H1 (cell line): ENCODE results near the gene PRDX2. TPM values are rescaled to one million over a fixed set of nuclear protein-coding genes. Genes with fewer than 3 reads are reported as not detected.

ENCODE experiments used
- CTCF ChIA-PET: fragments of 300-600 bp; sonication (Branson Sonifier 250); formaldehyde crosslinking; loops from one replicate; lab custom pipeline; 2021; ENCODE audit not compliant: partially characterized antibody; lab: Charles Lee
- POLR2A ChIA-PET: fragments of 300-600 bp; sonication (Branson Sonifier 250); formaldehyde crosslinking; loops from one replicate; lab custom pipeline; 2021; ENCODE audit warnings: inconsistent platforms; ENCODE audit not compliant: partially characterized antibody; lab: Charles Lee
- DNase-seq, 2 experiments: peaks; one replicate each; pipeline versions ENCODE4 v3.0.0 to v3.0.0-alpha.2; 2010 to 2022; ENCODE audit warnings: low spot score in 2 of 2, low read depth in 1 of 2, mixed read lengths in 1 of 2
- FAIRE-seq: peaks from 2 replicates; lab custom pipeline; 2011; peaks lifted over from hg19 to GRCh38; lab: Jason Lieb, UNC
- H2AFZ ChIP-seq: 2 replicates; pipeline ENCODE4 v1.8.1; 2012; ENCODE audit warnings: low read length, inconsistent platforms
- H2AK5ac ChIP-seq: 2 replicates; pipeline ENCODE4 v1.6.1; 2013; ENCODE audit warnings: low read depth, low read length
- H2BK120ac ChIP-seq: replicated peaks from 2 replicates; pipeline ENCODE3; 2013; ENCODE audit warnings: low read depth, low read length, inconsistent platforms
- H2BK12ac ChIP-seq: 2 replicates; pipeline ENCODE4 v1.6.1; 2013; ENCODE audit warnings: low read depth, low read length
- H2BK15ac ChIP-seq: 2 replicates; pipeline ENCODE4 v1.6.1; 2013; ENCODE audit warnings: low read length
- H2BK20ac ChIP-seq: 2 replicates; pipeline ENCODE4 v1.6.1; 2013; ENCODE audit warnings: low read length
- H2BK5ac ChIP-seq: 2 replicates; pipeline ENCODE4 v1.6.1; 2013; ENCODE audit warnings: low read depth, low read length
- H3K14ac ChIP-seq: 2 replicates; pipeline ENCODE4 v1.6.1; 2013; ENCODE audit warnings: inconsistent platforms; ENCODE audit not compliant: insufficient read length
- H3K18ac ChIP-seq: 2 replicates; pipeline ENCODE4 v1.6.1; 2013; ENCODE audit warnings: low read length; ENCODE audit errors: extremely low read depth
- H3K23ac ChIP-seq: 2 replicates; pipeline ENCODE4 v1.6.1; 2013; ENCODE audit warnings: inconsistent platforms; ENCODE audit not compliant: insufficient read length
- H3K23me2 ChIP-seq: 2 replicates; pipeline ENCODE4 v1.6.1; 2013; ENCODE audit warnings: low read depth, low read length
- H3K27ac ChIP-seq: 2 replicates; pipeline ENCODE4 v1.6.1; 2011; ENCODE audit warnings: low read depth, low read length, inconsistent platforms
- H3K27me3 ChIP-seq, 4 experiments: replicated peaks in 1 of 4; 1 replicate in 1 of 4; 2 replicates in 3 of 4; pipeline versions ENCODE4 v1.6.1 to v1.8.1; 2011 to 2013; ENCODE audit warnings: low read length in 3 of 4, mild to moderate bottlenecking in 3 of 4, inconsistent platforms in 2 of 4, mixed read lengths in 2 of 4, moderate library complexity in 1 of 4; ENCODE audit not compliant: control insufficient read depth in 3 of 4, insufficient read depth in 3 of 4; ENCODE audit errors: extremely low read depth in 1 of 4
- H3K36me3 ChIP-seq, 4 experiments: 2 replicates each; pipeline versions ENCODE4 v1.6.1 to v1.8.1; 2011 to 2013; ENCODE audit warnings: mild to moderate bottlenecking in 4 of 4, low read length in 3 of 4, moderate library complexity in 2 of 4, control low read depth in 1 of 4, inconsistent platforms in 1 of 4; ENCODE audit not compliant: insufficient read depth in 4 of 4, control insufficient read depth in 2 of 4
- H3K4ac ChIP-seq: replicated peaks from 2 replicates; pipeline ENCODE3; 2013; ENCODE audit warnings: low read length, low read depth, mixed read lengths, inconsistent platforms; ENCODE audit not compliant: insufficient read length
- H3K4me1 ChIP-seq, 4 experiments: replicated peaks in 1 of 4; 1 replicate in 1 of 4; 2 replicates in 3 of 4; pipeline versions ENCODE4 v1.6.1 to v1.8.1; 2011 to 2013; ENCODE audit warnings: low read length in 3 of 4, inconsistent platforms in 2 of 4, mixed read lengths in 1 of 4; ENCODE audit not compliant: insufficient read depth in 4 of 4, control insufficient read depth in 3 of 4
- H3K4me2 ChIP-seq, 2 experiments: 2 replicates each; pipeline versions ENCODE4 v1.6.1 to v1.8.1; 2011 to 2013; ENCODE audit warnings: low read depth in 2 of 2, low read length in 2 of 2, control low read depth in 1 of 2, inconsistent platforms in 1 of 2, mild to moderate bottlenecking in 1 of 2; ENCODE audit not compliant: insufficient read depth in 1 of 2
- H3K4me3 ChIP-seq, 4 experiments: fragments of 200-600, 300-600 bp in 1 of 4; sonication (generic), shearing (Covaris generic), sonication (Bioruptor Twin) in 1 of 4; 2 replicates each; pipeline versions ENCODE4 v1.5.1 to v1.8.1; 2011 to 2016; ENCODE audit warnings: low read length in 4 of 4, low read depth in 3 of 4, control low read depth in 2 of 4, inconsistent platforms in 2 of 4, mild to moderate bottlenecking in 2 of 4, mixed read lengths in 1 of 4, moderate library complexity in 1 of 4; ENCODE audit not compliant: insufficient read depth in 2 of 4; ENCODE audit errors: extremely low read depth in 1 of 4
- H3K56ac ChIP-seq: replicated peaks from 2 replicates; pipeline ENCODE3; 2013; ENCODE audit warnings: low read depth, mild to moderate bottlenecking, mixed read lengths, low read length, inconsistent platforms; ENCODE audit not compliant: insufficient read length
- H3K79me1 ChIP-seq: 2 replicates; pipeline ENCODE4 v1.6.1; 2013; ENCODE audit warnings: low read depth, low read length, control low read depth
- H3K79me2 ChIP-seq, 2 experiments: 2 replicates each; pipeline versions ENCODE4 v1.6.1 to v1.8.1; 2012 to 2013; ENCODE audit warnings: low read length in 2 of 2, mild to moderate bottlenecking in 2 of 2, inconsistent platforms in 1 of 2; ENCODE audit not compliant: insufficient read depth in 2 of 2, control insufficient read depth in 1 of 2
- H3K9ac ChIP-seq, 4 experiments: replicated peaks in 1 of 4; 1 replicate in 1 of 4; 2 replicates in 3 of 4; pipeline versions ENCODE4 v1.6.1 to v1.8.1; 2011 to 2013; ENCODE audit warnings: low read depth in 3 of 4, low read length in 3 of 4, control low read depth in 2 of 4, mild to moderate bottlenecking in 2 of 4, moderate library complexity in 2 of 4, inconsistent platforms in 1 of 4; ENCODE audit errors: extremely low read depth in 1 of 4
- H3K9me3 ChIP-seq, 2 experiments: 2 replicates each; pipeline versions ENCODE4 v1.6.1 to v1.8.1; 2012 to 2013; ENCODE audit warnings: mild to moderate bottlenecking in 2 of 2, moderate library complexity in 2 of 2, control low read depth in 1 of 2, inconsistent platforms in 1 of 2, low read depth in 1 of 2, low read length in 1 of 2, mixed read lengths in 1 of 2; ENCODE audit not compliant: insufficient read depth in 2 of 2
- H4K20me1 ChIP-seq, 2 experiments: replicated peaks in 1 of 2; 2 replicates each; pipeline versions ENCODE3 to v1.8.1; 2011 to 2013; ENCODE audit warnings: inconsistent platforms in 2 of 2, low read length in 2 of 2, mild to moderate bottlenecking in 1 of 2; ENCODE audit not compliant: insufficient read depth in 2 of 2, control insufficient read depth in 1 of 2
- H4K5ac ChIP-seq: 2 replicates; pipeline ENCODE4 v1.6.1; 2013; ENCODE audit warnings: low read length, low read depth, mixed read lengths, inconsistent platforms; ENCODE audit not compliant: insufficient read length
- H4K8ac ChIP-seq: 2 replicates; pipeline ENCODE4 v1.8.0; 2013; ENCODE audit warnings: mild to moderate bottlenecking, moderate library complexity, low read length, inconsistent platforms; ENCODE audit not compliant: insufficient read depth; ENCODE audit errors: extremely low read depth
- H4K91ac ChIP-seq: replicated peaks from 2 replicates; pipeline ENCODE3; 2013; ENCODE audit warnings: low read length, mixed read lengths, inconsistent platforms; ENCODE audit not compliant: insufficient read length
- BACH1 ChIP-seq: IDR thresholded peaks from 2 replicates; pipeline ENCODE4 v1.6.1; 2012; ENCODE audit warnings: low read length, improper control_type of control experiment
- EZH2 ChIP-seq: fragments of 200-600 bp; sonication (generic); IDR thresholded peaks from 2 replicates; pipeline ENCODE4 v1.7.1; 2012; ENCODE audit warnings: low read depth, mild to moderate bottlenecking, moderate library complexity, low read length, inconsistent platforms; ENCODE audit not compliant: severe bottlenecking
- PHF8 ChIP-seq: fragments of 200-600 bp; sonication (generic); conservative IDR thresholded peaks from 2 replicates; pipeline ENCODE4 v1.7.1; 2012; ENCODE audit warnings: low read depth, mild to moderate bottlenecking, inconsistent platforms, low read length, moderate library complexity
- SAP30 ChIP-seq: fragments of 300-600 bp; sonication (generic); IDR thresholded peaks from 2 replicates; pipeline ENCODE4 v1.7.1; 2012; ENCODE audit warnings: low read length, moderate library complexity, mild to moderate bottlenecking, inconsistent platforms; ENCODE audit not compliant: insufficient read depth, insufficient replicate concordance
- SIN3A ChIP-seq, 2 experiments: IDR thresholded peaks in 1 of 2; conservative IDR thresholded peaks in 1 of 2; 2 replicates each; pipeline ENCODE4 v1.6.1; 2011 to 2012; ENCODE audit warnings: low read length in 2 of 2, improper control_type of control experiment in 1 of 2, low read depth in 1 of 2, mild to moderate bottlenecking in 1 of 2
- YY1 ChIP-seq: IDR thresholded peaks from 2 replicates; pipeline ENCODE4 v1.6.1; 2011; ENCODE audit warnings: low read depth, mild to moderate bottlenecking, low read length
- WGBS, 2 experiments: shearing (Covaris generic) in 1 of 2; methylation state at CpG; one replicate each; pipeline versions ENCODE4 v1.1.6 to v1.1.7; 2013 to 2015; ENCODE audit warnings: low lambda C conversion rate in 2 of 2, mixed read lengths in 2 of 2, inconsistent platforms in 1 of 2, low coverage in 1 of 2, missing lambda C conversion rate in 1 of 2; ENCODE audit not compliant: insufficient replicate concordance in 2 of 2, insufficient coverage in 1 of 2, insufficient read length in 1 of 2; ENCODE audit errors: extremely low coverage in 1 of 2, missing lambda C conversion rate in 1 of 2; 5-methylcytosine and 5-hydroxymethylcytosine counted together
- polyA plus RNA-seq, 7 experiments: library from polyadenylated mRNA; depleted of rRNA in 3 of 7; stranded (reverse) in 5 of 7; unstranded in 2 of 7; fragments of >200 nt in 5 of 7; fragments of 200-250 nt in 2 of 7; gene quantifications; 1 replicate in 5 of 7; 2 replicates in 1 of 7; 4 replicates in 1 of 7; pipeline versions ENCODE4 v1.2.1 to v1.2.3, GENCODE V29; 2011 to 2013; ENCODE audit warnings: missing spikeins in 2 of 7, mixed read lengths in 2 of 7
- total RNA-seq: library from RNA; stranded (reverse); fragmentation: NEBNext Ultra II Directional; extraction: Animal tissue kit (Norgen Biotek cat#: 25700); gene quantifications from 2 replicates; pipeline ENCODE4 v1.2.1, GENCODE V29; 2021
- TF ChIP-seq, protein P1 (sequence below): IDR thresholded peaks from 2 replicates; pipeline ENCODE4 v1.6.1; 2012; ENCODE audit warnings: inconsistent platforms

Gene PRDX2
- total and polyA plus RNA-seq, 2 of the 8 experiments (the other 6 are each of a cell fraction or from before 2014, with no cell fraction given) = 380 to 748 TPM

GRCh38 chr19:12778017-12778904 lies 23.3 kb downstream of the PRDX2 start:
- no peak for FAIRE-seq
- peak overlapping the region; percentile 88 for H4K8ac ChIP-seq
- 0 out of 2 replicates have a peak, but pooled peaks have one; percentile 26 for TF ChIP-seq PHF8
- TF ChIP-seq YY1 = no peak
- peak; percentile 40; the same call in 1 of the 2 replicates for TF ChIP-seq BACH1
- TF ChIP-seq SAP30 = peak; percentile 86
- no peak for TF ChIP-seq EZH2
- TF ChIP-seq, protein P1, sequence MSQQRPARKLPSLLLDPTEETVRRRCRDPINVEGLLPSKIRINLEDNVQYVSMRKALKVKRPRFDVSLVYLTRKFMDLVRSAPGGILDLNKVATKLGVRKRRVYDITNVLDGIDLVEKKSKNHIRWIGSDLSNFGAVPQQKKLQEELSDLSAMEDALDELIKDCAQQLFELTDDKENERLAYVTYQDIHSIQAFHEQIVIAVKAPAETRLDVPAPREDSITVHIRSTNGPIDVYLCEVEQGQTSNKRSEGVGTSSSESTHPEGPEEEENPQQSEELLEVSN = no peak
- TF ChIP-seq SIN3A (conservative IDR thresholded peaks at IDR 0.05 in 1 of 2, IDR thresholded peaks at IDR 0.05 in 1 of 2; ENCODE audit: low read depth in 1 of 2, low read length in 2 of 2) = peak; percentile 25 to 27; a peak in 2 of 4 replicates
- H3K4me1 ChIP-seq = peaks cover 0 to 25% (median 17%) of the 10 kb centered on the region in 4 experiments; a peak in 6 of 7 replicates
- H2BK15ac ChIP-seq = peak overlapping the region; percentile 31; the same call in 1 of the 2 replicates
- no peak overlapping the region for H2AK5ac ChIP-seq
- H4K91ac ChIP-seq = peak overlapping the region; percentile 75
- ChIA-PET CTCF (interaction anchor here (0.6 to 11.2 kb wide), 22 partner anchors 9 to 333 kb away, joined by 3 to 277 read pairs (median 4); partner anchors contain the start of genes GET3, JUNB, RNASEH2A and RTBDN), POLR2A (interaction anchor here (0.9 to 16.6 kb wide), 15 partner anchors 10 to 155 kb away, joined by 3 to 317 read pairs (median 5); partner anchors contain the start of genes FARSA, GCDH, GET3 and JUNB)
- H2BK5ac ChIP-seq = peak overlapping the region; percentile 85
- peak overlapping the region; percentile 70 for H3K56ac ChIP-seq
- peak overlapping the region; percentile 93 to 94 for H3K4me2 ChIP-seq
- peak overlapping the region; percentile 72 for H4K5ac ChIP-seq
- H3K23me2 ChIP-seq = peaks cover 27% of the 10 kb centered on the region; the same call in 1 of the 2 replicates
- peak overlapping the region; percentile 75; the same call in 1 of the 2 replicates for H2BK12ac ChIP-seq
- H3K23ac ChIP-seq = no peak overlapping the region
- H3K79me1 ChIP-seq = no peaks in the 10 kb centered on the region
- WGBS, 2 experiments = 6% methylated on average over 29 of the region's 44 CpGs; no CpG with 5 or more reads in 1 of the 2 experiments
- H2BK20ac ChIP-seq = no peak overlapping the region
- peak overlapping the region; percentile 40 to 69 (median 62) for H3K4me3 ChIP-seq
- no peak overlapping the region for H2BK120ac ChIP-seq
- peak in 1 of 2 experiments; percentile 76 for DNase-seq
- no peaks in the 10 kb centered on the region for H3K36me3 ChIP-seq
- H3K9me3 ChIP-seq = no peaks in the 10 kb centered on the region
- peak overlapping the region; percentile 95 for H3K4ac ChIP-seq
- H3K27ac ChIP-seq = 0 out of 2 replicates have a peak overlapping the region, but pooled peaks have one; percentile 22
- no peaks in the 10 kb centered on the region for H3K79me2 ChIP-seq
- peak overlapping the region; percentile 94 for H3K18ac ChIP-seq
- H3K9ac ChIP-seq = peak overlapping the region in 2 of 4 experiments; percentile 31 to 38; a peak in 3 of 7 replicates
- no peaks in the 10 kb centered on the region for H3K27me3 ChIP-seq
- H2AFZ ChIP-seq = no peak overlapping the region
- no peak overlapping the region for H3K14ac ChIP-seq
- no peaks in the 10 kb centered on the region for H4K20me1 ChIP-seq
